Karpas-422 (cell line): ENCODE data around the gene TSPAN5. TPM values are rescaled to one million over a fixed set of nuclear protein-coding genes. Genes with fewer than 3 reads are reported as not detected.

Experiments
- DNase-seq: peaks from one replicate; pipeline ENCODE4 v3.0.0-alpha.2; 2015
- H2AFZ ChIP-seq: fragments of 200-600 bp; sonication (generic); 2 replicates; pipeline ENCODE4 v1.6.1; 2014; ENCODE audit warnings: antibody characterized with exemption, low read length, mixed read lengths
- H3K27ac ChIP-seq: fragments of 200-600 bp; sonication (generic); 2 replicates; pipeline ENCODE4 v1.5.1; 2014; ENCODE audit warnings: mild to moderate bottlenecking, low read length, moderate library complexity
- H3K27me3 ChIP-seq: fragments of 200-600 bp; sonication (generic); 2 replicates; pipeline ENCODE4 v1.6.1; 2014; ENCODE audit warnings: low read length, mixed read lengths
- H3K36me3 ChIP-seq: fragments of 200-600 bp; sonication (generic); 2 replicates; pipeline ENCODE4 v1.6.1; 2014; ENCODE audit warnings: low read length, mixed read lengths; ENCODE audit not compliant: insufficient read depth
- H3K4me1 ChIP-seq: fragments of 200-600 bp; sonication (generic); 2 replicates; pipeline ENCODE4 v1.6.1; 2014; ENCODE audit warnings: mild to moderate bottlenecking, low read length, mixed read lengths
- H3K4me2 ChIP-seq: fragments of 200-600 bp; sonication (generic); 2 replicates; pipeline ENCODE4 v1.6.1; 2014; ENCODE audit warnings: low read length, low read depth, mild to moderate bottlenecking; ENCODE audit not compliant: poor library complexity, severe bottlenecking
- H3K4me3 ChIP-seq: fragments of 200-600 bp; sonication (generic); 2 replicates; pipeline ENCODE4 v1.5.1; 2014; ENCODE audit warnings: mild to moderate bottlenecking, antibody characterized with exemption, low read length, mixed read lengths
- H3K79me2 ChIP-seq: fragments of 200-600 bp; sonication (generic); 2 replicates; pipeline ENCODE4 v1.6.1; 2014; ENCODE audit warnings: mild to moderate bottlenecking, low read length, mixed read lengths
- H3K9ac ChIP-seq: fragments of 200-600 bp; sonication (generic); 2 replicates; pipeline ENCODE4 v1.6.0; 2014; ENCODE audit warnings: low read length
- H3K9me2 ChIP-seq: fragments of 200-600 bp; sonication (generic), shearing (Covaris generic); replicated peaks from 2 replicates; pipeline ENCODE4 v1.6.0; 2014; ENCODE audit warnings: mild to moderate bottlenecking, low read length, moderate library complexity; ENCODE audit not compliant: insufficient read depth
- H3K9me3 ChIP-seq: fragments of 300-700, 200-600 bp; sonication (generic); 2 replicates; pipeline ENCODE4 v1.6.1; 2014; ENCODE audit warnings: low read length, mixed read lengths
- H4K20me1 ChIP-seq: fragments of 200-600 bp; sonication (generic); 2 replicates; pipeline ENCODE4 v1.6.1; 2014; ENCODE audit warnings: mild to moderate bottlenecking, antibody characterized with exemption, low read length, low read depth; ENCODE audit not compliant: insufficient read depth
- total RNA-seq: library from RNA; depleted of rRNA; stranded (reverse); fragments of >200 nt; shearing (Covaris generic); gene quantifications from 2 replicates; pipeline ENCODE4 v1.2.3, GENCODE V29; 2014; ENCODE audit warnings: low replicate concordance

TSPAN5 gene
- total RNA-seq, 1 experiment from 2014 or later = 0.15 TPM

DNA sequence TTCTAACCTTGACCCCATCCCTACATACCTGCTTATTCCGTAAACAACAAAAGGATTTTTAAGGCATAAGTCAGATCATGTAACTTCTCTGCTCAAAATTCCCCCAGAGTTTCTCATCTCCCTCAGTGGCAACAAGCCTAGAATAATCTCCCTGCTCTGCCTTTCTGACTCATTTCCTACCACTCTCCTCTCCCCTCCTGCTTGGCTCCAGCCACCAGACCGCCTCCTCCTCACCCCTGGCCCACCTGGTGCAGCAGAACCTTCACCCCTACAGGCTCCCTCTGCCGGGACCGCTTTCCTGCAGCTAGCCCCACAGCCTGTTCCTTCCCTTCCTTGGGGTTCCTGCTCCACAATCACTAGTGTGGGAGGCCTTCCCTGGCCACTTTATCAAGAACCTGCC, 32.1 kb downstream of the TSPAN5 start:
- Histone ChIP-seq H3K27me3 (no peaks in the 10 kb centered on the region), H3K36me3 (no peaks in the 10 kb centered on the region), H2AFZ (no peak overlapping the region), H3K4me2 (no peak overlapping the region), H3K4me3 (no peak overlapping the region), H3K9ac (no peak overlapping the region), H3K27ac (no peak overlapping the region), H3K79me2 (no peaks in the 10 kb centered on the region), H3K4me1 (no peaks in the 10 kb centered on the region), H3K9me3 (no peaks in the 10 kb centered on the region), H4K20me1 (no peaks in the 10 kb centered on the region), H3K9me2 (no peaks in the 10 kb centered on the region)
- no peak for DNase-seq

- no peak overlapping the region for H3K27ac ChIP-seq
- no peak overlapping the region for H3K4me2 ChIP-seq
- H3K79me2 ChIP-seq = no peaks in the 10 kb centered on the region
- no peaks in the 10 kb centered on the region for H3K4me1 ChIP-seq
- H3K4me3 ChIP-seq = no peak overlapping the region
- no peaks in the 10 kb centered on the region for H3K9me2 ChIP-seq
- no peaks in the 10 kb centered on the region for H3K36me3 ChIP-seq
- H3K27me3 ChIP-seq = no peaks in the 10 kb centered on the region
- H3K9ac ChIP-seq = no peak overlapping the region
- H2AFZ ChIP-seq = no peak overlapping the region
- H4K20me1 ChIP-seq = no peaks in the 10 kb centered on the region
- H3K9me3 ChIP-seq = no peaks in the 10 kb centered on the region
- DNase-seq = no peak
Observed at GRCh38 chr4:98625920-98626319, 32.5 kb downstream of the TSPAN5 start.

DNA sequence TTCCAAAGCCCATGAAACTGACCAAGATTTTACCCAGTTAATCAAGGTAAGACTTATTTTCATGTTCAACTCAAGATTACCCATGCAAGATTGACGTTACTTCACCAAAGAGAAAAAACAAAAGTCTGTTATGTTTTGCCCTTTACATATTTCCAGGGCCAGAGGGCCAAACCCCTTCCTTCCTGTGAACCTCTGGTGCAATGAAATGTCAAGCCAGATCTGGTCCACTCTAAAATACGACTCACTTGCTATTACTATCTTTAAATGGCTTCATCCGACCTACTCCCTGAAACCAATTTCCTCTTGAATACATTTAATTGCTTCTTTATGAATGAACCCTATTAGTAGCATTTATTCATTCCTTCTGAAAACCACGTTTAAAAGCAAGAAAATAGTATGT, 33.0 kb downstream of the TSPAN5 start:
- no peak overlapping the region for H3K4me3 ChIP-seq
- H3K9me3 ChIP-seq = no peaks in the 10 kb centered on the region
- H3K9me2 ChIP-seq = no peaks in the 10 kb centered on the region
- no peak overlapping the region for H2AFZ ChIP-seq
- no peak for DNase-seq
- no peaks in the 10 kb centered on the region for H3K36me3 ChIP-seq
- H3K4me1 ChIP-seq = no peaks in the 10 kb centered on the region
- no peaks in the 10 kb centered on the region for H3K79me2 ChIP-seq
- no peaks in the 10 kb centered on the region for H3K27me3 ChIP-seq
- no peak overlapping the region for H3K4me2 ChIP-seq
- no peak overlapping the region for H3K9ac ChIP-seq
- no peak overlapping the region for H3K27ac ChIP-seq
- H4K20me1 ChIP-seq = no peaks in the 10 kb centered on the region

DNA sequence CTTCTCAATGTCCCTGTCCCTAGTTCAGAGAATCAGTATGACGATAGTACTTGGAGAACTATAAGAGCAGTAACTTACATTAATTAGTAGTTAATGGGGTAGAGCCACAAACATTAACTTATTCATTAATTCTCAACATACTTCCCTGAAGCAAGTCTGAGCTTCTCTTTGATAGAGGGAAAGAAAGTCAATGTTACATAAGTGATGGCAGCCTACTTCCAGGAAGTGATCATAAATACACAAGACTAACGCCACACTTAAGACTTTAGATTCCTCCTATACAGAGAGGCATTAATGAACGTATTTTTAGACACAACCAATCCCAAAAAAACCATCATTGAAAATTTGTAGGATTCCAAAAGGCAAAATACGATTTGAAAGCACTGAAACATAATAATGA, 33.8 kb downstream of the TSPAN5 start:
- Histone ChIP-seq H3K79me2 (no peaks in the 10 kb centered on the region), H3K4me3 (no peak overlapping the region), H3K36me3 (no peaks in the 10 kb centered on the region), H3K9ac (no peak overlapping the region), H3K9me2 (no peaks in the 10 kb centered on the region), H2AFZ (no peak overlapping the region), H3K4me1 (no peaks in the 10 kb centered on the region), H3K27me3 (no peaks in the 10 kb centered on the region), H3K9me3 (no peaks in the 10 kb centered on the region), H3K4me2 (no peak overlapping the region), H4K20me1 (no peaks in the 10 kb centered on the region), H3K27ac (no peak overlapping the region)
- no peak for DNase-seq

GRCh38 chr4:98624144-98624543, 34.3 kb downstream of the TSPAN5 start:
- no peaks in the 10 kb centered on the region for H3K27me3 ChIP-seq
- H3K9ac ChIP-seq = no peak overlapping the region
- no peak overlapping the region for H2AFZ ChIP-seq
- no peaks in the 10 kb centered on the region for H3K4me1 ChIP-seq
- no peak for DNase-seq
- H3K4me2 ChIP-seq = no peak overlapping the region
- H3K79me2 ChIP-seq = no peaks in the 10 kb centered on the region
- no peaks in the 10 kb centered on the region for H3K36me3 ChIP-seq
- H4K20me1 ChIP-seq = no peaks in the 10 kb centered on the region
- H3K9me2 ChIP-seq = no peaks in the 10 kb centered on the region
- no peaks in the 10 kb centered on the region for H3K9me3 ChIP-seq
- no peak overlapping the region for H3K4me3 ChIP-seq
- H3K27ac ChIP-seq = no peak overlapping the region

GRCh38 chr4:98623126-98623802, 35.1 kb downstream of the TSPAN5 start:
- Histone ChIP-seq H3K9me2 (no peaks in the 10 kb centered on the region), H3K36me3 (no peaks in the 10 kb centered on the region), H3K79me2 (no peaks in the 10 kb centered on the region), H2AFZ (no peak overlapping the region), H3K9me3 (no peaks in the 10 kb centered on the region), H3K27me3 (no peaks in the 10 kb centered on the region), H4K20me1 (no peaks in the 10 kb centered on the region), H3K4me1 (no peaks in the 10 kb centered on the region), H3K4me2 (no peak overlapping the region), H3K4me3 (no peak overlapping the region), H3K9ac (no peak overlapping the region), H3K27ac (no peak overlapping the region)
- DNase-seq = no peak

- Histone ChIP-seq H4K20me1 (no peaks in the 10 kb centered on the region), H3K4me2 (no peak overlapping the region), H3K36me3 (no peaks in the 10 kb centered on the region), H3K4me1 (no peaks in the 10 kb centered on the region), H3K4me3 (no peak overlapping the region), H3K27ac (no peak overlapping the region), H3K9me3 (no peaks in the 10 kb centered on the region), H3K9me2 (no peaks in the 10 kb centered on the region), H3K9ac (no peak overlapping the region), H3K27me3 (no peaks in the 10 kb centered on the region), H3K79me2 (no peaks in the 10 kb centered on the region), H2AFZ (no peak overlapping the region)
- no peak for DNase-seq
Observed at GRCh38 chr4:98620087-98620784, 38.2 kb downstream of the TSPAN5 start.

- no peaks in the 10 kb centered on the region for H3K79me2 ChIP-seq
- H3K27me3 ChIP-seq = no peaks in the 10 kb centered on the region
- H3K36me3 ChIP-seq = no peaks in the 10 kb centered on the region
- no peak overlapping the region for H3K4me3 ChIP-seq
- no peak overlapping the region for H3K9ac ChIP-seq
- no peak for DNase-seq
- H3K9me3 ChIP-seq = no peaks in the 10 kb centered on the region
- no peak overlapping the region for H3K4me2 ChIP-seq
- no peaks in the 10 kb centered on the region for H3K9me2 ChIP-seq
- no peaks in the 10 kb centered on the region for H3K4me1 ChIP-seq
- no peaks in the 10 kb centered on the region for H4K20me1 ChIP-seq
- H2AFZ ChIP-seq = no peak overlapping the region
- no peak overlapping the region for H3K27ac ChIP-seq
Observed at GRCh38 chr4:98619180-98619579, 39.2 kb downstream of the TSPAN5 start.
